H1 (cell line): ENCODE data around the gene INPP5A. TPM values are rescaled to one million over a fixed set of nuclear protein-coding genes. Genes with fewer than 3 reads are reported as not detected.

Experiments used
- CTCF ChIA-PET: fragments of 300-600 bp; sonication (Branson Sonifier 250); formaldehyde crosslinking; loops from one replicate; lab custom pipeline; 2021; ENCODE audit not compliant: partially characterized antibody; lab: Charles Lee
- POLR2A ChIA-PET: fragments of 300-600 bp; sonication (Branson Sonifier 250); formaldehyde crosslinking; loops from one replicate; lab custom pipeline; 2021; ENCODE audit warnings: inconsistent platforms; ENCODE audit not compliant: partially characterized antibody; lab: Charles Lee
- DNase-seq, 2 experiments: peaks; one replicate each; pipeline versions ENCODE4 v3.0.0 to v3.0.0-alpha.2; 2010 to 2022; ENCODE audit warnings: low spot score in 2 of 2, low read depth in 1 of 2, mixed read lengths in 1 of 2
- FAIRE-seq: peaks from 2 replicates; lab custom pipeline; 2011; peaks lifted over from hg19 to GRCh38; lab: Jason Lieb, UNC
- H2AFZ ChIP-seq: 2 replicates; pipeline ENCODE4 v1.8.1; 2012; ENCODE audit warnings: low read length, inconsistent platforms
- H2AK5ac ChIP-seq: 2 replicates; pipeline ENCODE4 v1.6.1; 2013; ENCODE audit warnings: low read depth, low read length
- H2BK120ac ChIP-seq: replicated peaks from 2 replicates; pipeline ENCODE3; 2013; ENCODE audit warnings: low read depth, low read length, inconsistent platforms
- H2BK12ac ChIP-seq: 2 replicates; pipeline ENCODE4 v1.6.1; 2013; ENCODE audit warnings: low read depth, low read length
- H2BK15ac ChIP-seq: 2 replicates; pipeline ENCODE4 v1.6.1; 2013; ENCODE audit warnings: low read length
- H2BK20ac ChIP-seq: 2 replicates; pipeline ENCODE4 v1.6.1; 2013; ENCODE audit warnings: low read length
- H2BK5ac ChIP-seq: 2 replicates; pipeline ENCODE4 v1.6.1; 2013; ENCODE audit warnings: low read depth, low read length
- H3K14ac ChIP-seq: 2 replicates; pipeline ENCODE4 v1.6.1; 2013; ENCODE audit warnings: inconsistent platforms; ENCODE audit not compliant: insufficient read length
- H3K18ac ChIP-seq: 2 replicates; pipeline ENCODE4 v1.6.1; 2013; ENCODE audit warnings: low read length; ENCODE audit errors: extremely low read depth
- H3K23ac ChIP-seq: 2 replicates; pipeline ENCODE4 v1.6.1; 2013; ENCODE audit warnings: inconsistent platforms; ENCODE audit not compliant: insufficient read length
- H3K23me2 ChIP-seq: 2 replicates; pipeline ENCODE4 v1.6.1; 2013; ENCODE audit warnings: low read depth, low read length
- H3K27ac ChIP-seq: 2 replicates; pipeline ENCODE4 v1.6.1; 2011; ENCODE audit warnings: low read depth, low read length, inconsistent platforms
- H3K27me3 ChIP-seq, 4 experiments: replicated peaks in 1 of 4; 1 replicate in 1 of 4; 2 replicates in 3 of 4; pipeline versions ENCODE4 v1.6.1 to v1.8.1; 2011 to 2013; ENCODE audit warnings: low read length in 3 of 4, mild to moderate bottlenecking in 3 of 4, inconsistent platforms in 2 of 4, mixed read lengths in 2 of 4, moderate library complexity in 1 of 4; ENCODE audit not compliant: control insufficient read depth in 3 of 4, insufficient read depth in 3 of 4; ENCODE audit errors: extremely low read depth in 1 of 4
- H3K36me3 ChIP-seq, 4 experiments: 2 replicates each; pipeline versions ENCODE4 v1.6.1 to v1.8.1; 2011 to 2013; ENCODE audit warnings: mild to moderate bottlenecking in 4 of 4, low read length in 3 of 4, moderate library complexity in 2 of 4, control low read depth in 1 of 4, inconsistent platforms in 1 of 4; ENCODE audit not compliant: insufficient read depth in 4 of 4, control insufficient read depth in 2 of 4
- H3K4ac ChIP-seq: replicated peaks from 2 replicates; pipeline ENCODE3; 2013; ENCODE audit warnings: low read length, low read depth, mixed read lengths, inconsistent platforms; ENCODE audit not compliant: insufficient read length
- H3K4me1 ChIP-seq, 4 experiments: replicated peaks in 1 of 4; 1 replicate in 1 of 4; 2 replicates in 3 of 4; pipeline versions ENCODE4 v1.6.1 to v1.8.1; 2011 to 2013; ENCODE audit warnings: low read length in 3 of 4, inconsistent platforms in 2 of 4, mixed read lengths in 1 of 4; ENCODE audit not compliant: insufficient read depth in 4 of 4, control insufficient read depth in 3 of 4
- H3K4me2 ChIP-seq, 2 experiments: 2 replicates each; pipeline versions ENCODE4 v1.6.1 to v1.8.1; 2011 to 2013; ENCODE audit warnings: low read depth in 2 of 2, low read length in 2 of 2, control low read depth in 1 of 2, inconsistent platforms in 1 of 2, mild to moderate bottlenecking in 1 of 2; ENCODE audit not compliant: insufficient read depth in 1 of 2
- H3K4me3 ChIP-seq, 4 experiments: fragments of 200-600, 300-600 bp in 1 of 4; sonication (generic), shearing (Covaris generic), sonication (Bioruptor Twin) in 1 of 4; 2 replicates each; pipeline versions ENCODE4 v1.5.1 to v1.8.1; 2011 to 2016; ENCODE audit warnings: low read length in 4 of 4, low read depth in 3 of 4, control low read depth in 2 of 4, inconsistent platforms in 2 of 4, mild to moderate bottlenecking in 2 of 4, mixed read lengths in 1 of 4, moderate library complexity in 1 of 4; ENCODE audit not compliant: insufficient read depth in 2 of 4; ENCODE audit errors: extremely low read depth in 1 of 4
- H3K56ac ChIP-seq: replicated peaks from 2 replicates; pipeline ENCODE3; 2013; ENCODE audit warnings: low read depth, mild to moderate bottlenecking, mixed read lengths, low read length, inconsistent platforms; ENCODE audit not compliant: insufficient read length
- H3K79me1 ChIP-seq: 2 replicates; pipeline ENCODE4 v1.6.1; 2013; ENCODE audit warnings: low read depth, low read length, control low read depth
- H3K79me2 ChIP-seq, 2 experiments: 2 replicates each; pipeline versions ENCODE4 v1.6.1 to v1.8.1; 2012 to 2013; ENCODE audit warnings: low read length in 2 of 2, mild to moderate bottlenecking in 2 of 2, inconsistent platforms in 1 of 2; ENCODE audit not compliant: insufficient read depth in 2 of 2, control insufficient read depth in 1 of 2
- H3K9ac ChIP-seq, 4 experiments: replicated peaks in 1 of 4; 1 replicate in 1 of 4; 2 replicates in 3 of 4; pipeline versions ENCODE4 v1.6.1 to v1.8.1; 2011 to 2013; ENCODE audit warnings: low read depth in 3 of 4, low read length in 3 of 4, control low read depth in 2 of 4, mild to moderate bottlenecking in 2 of 4, moderate library complexity in 2 of 4, inconsistent platforms in 1 of 4; ENCODE audit errors: extremely low read depth in 1 of 4
- H3K9me3 ChIP-seq, 2 experiments: 2 replicates each; pipeline versions ENCODE4 v1.6.1 to v1.8.1; 2012 to 2013; ENCODE audit warnings: mild to moderate bottlenecking in 2 of 2, moderate library complexity in 2 of 2, control low read depth in 1 of 2, inconsistent platforms in 1 of 2, low read depth in 1 of 2, low read length in 1 of 2, mixed read lengths in 1 of 2; ENCODE audit not compliant: insufficient read depth in 2 of 2
- H4K20me1 ChIP-seq, 2 experiments: replicated peaks in 1 of 2; 2 replicates each; pipeline versions ENCODE3 to v1.8.1; 2011 to 2013; ENCODE audit warnings: inconsistent platforms in 2 of 2, low read length in 2 of 2, mild to moderate bottlenecking in 1 of 2; ENCODE audit not compliant: insufficient read depth in 2 of 2, control insufficient read depth in 1 of 2
- H4K5ac ChIP-seq: 2 replicates; pipeline ENCODE4 v1.6.1; 2013; ENCODE audit warnings: low read length, low read depth, mixed read lengths, inconsistent platforms; ENCODE audit not compliant: insufficient read length
- H4K8ac ChIP-seq: 2 replicates; pipeline ENCODE4 v1.8.0; 2013; ENCODE audit warnings: mild to moderate bottlenecking, moderate library complexity, low read length, inconsistent platforms; ENCODE audit not compliant: insufficient read depth; ENCODE audit errors: extremely low read depth
- H4K91ac ChIP-seq: replicated peaks from 2 replicates; pipeline ENCODE3; 2013; ENCODE audit warnings: low read length, mixed read lengths, inconsistent platforms; ENCODE audit not compliant: insufficient read length
- HDAC2 ChIP-seq, 2 experiments: fragments of 300-600 bp in 1 of 2; sonication (generic) in 1 of 2; IDR thresholded peaks; 2 replicates each; pipeline ENCODE4 v1.6.1; 2011 to 2012; ENCODE audit warnings: low read depth in 2 of 2, low read length in 2 of 2, mild to moderate bottlenecking in 2 of 2, moderate library complexity in 2 of 2, borderline replicate concordance in 1 of 2, inconsistent platforms in 1 of 2
- MAX ChIP-seq: IDR thresholded peaks from 2 replicates; pipeline ENCODE4 v1.6.1; 2012; ENCODE audit warnings: inconsistent platforms
- SP2 ChIP-seq: IDR thresholded peaks from 2 replicates; pipeline ENCODE4 v1.6.1; 2012; ENCODE audit warnings: mild to moderate bottlenecking, low read length, inconsistent platforms
- WGBS, 2 experiments: shearing (Covaris generic) in 1 of 2; methylation state at CpG; one replicate each; pipeline versions ENCODE4 v1.1.6 to v1.1.7; 2013 to 2015; ENCODE audit warnings: low lambda C conversion rate in 2 of 2, mixed read lengths in 2 of 2, inconsistent platforms in 1 of 2, low coverage in 1 of 2, missing lambda C conversion rate in 1 of 2; ENCODE audit not compliant: insufficient replicate concordance in 2 of 2, insufficient coverage in 1 of 2, insufficient read length in 1 of 2; ENCODE audit errors: extremely low coverage in 1 of 2, missing lambda C conversion rate in 1 of 2; 5-methylcytosine and 5-hydroxymethylcytosine counted together
- polyA plus RNA-seq, 7 experiments: library from polyadenylated mRNA; depleted of rRNA in 3 of 7; stranded (reverse) in 5 of 7; unstranded in 2 of 7; fragments of >200 nt in 5 of 7; fragments of 200-250 nt in 2 of 7; gene quantifications; 1 replicate in 5 of 7; 2 replicates in 1 of 7; 4 replicates in 1 of 7; pipeline versions ENCODE4 v1.2.1 to v1.2.3, GENCODE V29; 2011 to 2013; ENCODE audit warnings: missing spikeins in 2 of 7, mixed read lengths in 2 of 7
- total RNA-seq: library from RNA; stranded (reverse); fragmentation: NEBNext Ultra II Directional; extraction: Animal tissue kit (Norgen Biotek cat#: 25700); gene quantifications from 2 replicates; pipeline ENCODE4 v1.2.1, GENCODE V29; 2021

INPP5A gene
- total and polyA plus RNA-seq, 2 of the 8 experiments (the other 6 are each of a cell fraction or from before 2014, with no cell fraction given) = 19.7 to 27.5 TPM

GRCh38 chr10:132648072-132648850, 110.7 kb downstream of the INPP5A start:
- Histone ChIP-seq H3K23me2 (no peaks in the 10 kb centered on the region), H4K5ac (no peak overlapping the region), H3K56ac (no peak overlapping the region), H3K79me1 (peaks cover 2% of the 10 kb centered on the region), H4K8ac (no peak overlapping the region; the same call in 1 of the 2 replicates), H2BK5ac (no peak overlapping the region), H2AFZ (no peak overlapping the region), H4K91ac (no peak overlapping the region), H3K79me2 (no peaks in the 10 kb centered on the region), H3K9ac (no peak overlapping the region), H3K23ac (no peak overlapping the region), H2BK12ac (no peak overlapping the region), H3K4me3 (no peak overlapping the region), H3K4me2 (no peak overlapping the region), H3K27ac (no peak overlapping the region), H3K27me3 (no peaks in the 10 kb centered on the region), H3K36me3 (no peaks in the 10 kb centered on the region), H2AK5ac (no peak overlapping the region), H3K18ac (no peak overlapping the region), H3K4me1 (no peaks in the 10 kb centered on the region), H2BK20ac (no peak overlapping the region), H3K14ac (no peak overlapping the region), H2BK15ac (no peak overlapping the region), H2BK120ac (no peak overlapping the region), H3K4ac (no peak overlapping the region), H3K9me3 (no peaks in the 10 kb centered on the region), H4K20me1 (peaks cover 5 to 6% of the 10 kb centered on the region in 2 experiments)
- DNase-seq (no peak), FAIRE-seq (no peak)
- WGBS, 2 experiments = 88% methylated on average over 26 of the region's 26 CpGs; no CpG with 5 or more reads in 1 of the 2 experiments
- POLR2A ChIA-PET = no interaction called here
- CTCF ChIA-PET = interaction anchor here (0.5 to 2.4 kb wide), 4 partner anchors 14 to 275 kb away, joined by 3 to 14 read pairs (median 4); no protein-coding TSS in a partner anchor
- TF ChIP-seq MAX (no peak), HDAC2 (IDR thresholded peaks at IDR 0.05; ENCODE audit: borderline replicate concordance in 1 of 2, low read depth in 2 of 2, low read length in 2 of 2) (no peak), SP2 (no peak)
